KG1 (cell line): ENCODE data around the gene ARL10.
"Not testable (repeated sequence)": the region's sequence is repeated elsewhere in the genome, so short reads cannot be mapped to it uniquely, and the experiment has no call there.

Experiments used
- DNase-seq: peaks from one replicate; lab custom pipeline; 2025; lab: John Stamatoyannopoulos, UW

Gene ARL10

DNA sequence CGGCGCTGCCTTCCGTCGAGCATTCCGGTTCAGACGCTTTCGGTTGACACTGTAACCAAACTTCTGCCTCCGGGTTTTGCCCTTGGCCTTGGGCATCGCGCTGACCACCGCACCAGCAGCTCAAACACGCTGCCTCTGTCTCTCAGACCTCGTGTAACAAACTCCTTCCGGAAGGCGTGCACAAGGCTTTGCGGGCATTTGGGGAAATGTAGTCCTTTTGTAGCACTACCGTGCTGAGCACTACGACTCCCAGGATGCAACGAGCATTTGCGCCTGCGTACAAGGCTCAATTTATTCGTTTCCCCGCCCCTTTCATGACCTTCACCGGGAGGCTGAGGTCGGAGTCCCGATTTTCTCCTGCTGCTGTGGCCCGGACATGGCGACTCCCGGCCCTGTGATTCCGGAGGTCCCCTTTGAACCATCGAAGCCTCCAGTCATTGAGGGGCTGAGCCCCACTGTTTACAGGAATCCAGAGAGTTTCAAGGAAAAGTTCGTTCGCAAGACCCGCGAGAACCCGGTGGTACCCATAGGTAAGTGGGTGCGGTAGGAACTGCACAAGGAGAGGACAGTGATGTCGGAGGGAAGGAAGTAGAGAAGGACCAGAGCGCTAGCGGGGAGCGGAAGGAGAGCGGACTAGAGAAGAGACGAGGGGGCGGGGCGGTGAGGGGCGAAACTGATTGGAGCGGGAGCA, 23.3 kb downstream of the ARL10 start, which contains the start of the genes HIGD2A and NOP16:
HIGD2A (plus strand) TSS at position 308 of the 691 bp plus-strand sequence; CDS start at position 377, 69 bp downstream.
NOP16 (minus strand) TSS at position 155 of the 691 bp plus-strand sequence; CDS start at position 96, 59 bp downstream.
- peak; percentile 98 for DNase-seq

DNA sequence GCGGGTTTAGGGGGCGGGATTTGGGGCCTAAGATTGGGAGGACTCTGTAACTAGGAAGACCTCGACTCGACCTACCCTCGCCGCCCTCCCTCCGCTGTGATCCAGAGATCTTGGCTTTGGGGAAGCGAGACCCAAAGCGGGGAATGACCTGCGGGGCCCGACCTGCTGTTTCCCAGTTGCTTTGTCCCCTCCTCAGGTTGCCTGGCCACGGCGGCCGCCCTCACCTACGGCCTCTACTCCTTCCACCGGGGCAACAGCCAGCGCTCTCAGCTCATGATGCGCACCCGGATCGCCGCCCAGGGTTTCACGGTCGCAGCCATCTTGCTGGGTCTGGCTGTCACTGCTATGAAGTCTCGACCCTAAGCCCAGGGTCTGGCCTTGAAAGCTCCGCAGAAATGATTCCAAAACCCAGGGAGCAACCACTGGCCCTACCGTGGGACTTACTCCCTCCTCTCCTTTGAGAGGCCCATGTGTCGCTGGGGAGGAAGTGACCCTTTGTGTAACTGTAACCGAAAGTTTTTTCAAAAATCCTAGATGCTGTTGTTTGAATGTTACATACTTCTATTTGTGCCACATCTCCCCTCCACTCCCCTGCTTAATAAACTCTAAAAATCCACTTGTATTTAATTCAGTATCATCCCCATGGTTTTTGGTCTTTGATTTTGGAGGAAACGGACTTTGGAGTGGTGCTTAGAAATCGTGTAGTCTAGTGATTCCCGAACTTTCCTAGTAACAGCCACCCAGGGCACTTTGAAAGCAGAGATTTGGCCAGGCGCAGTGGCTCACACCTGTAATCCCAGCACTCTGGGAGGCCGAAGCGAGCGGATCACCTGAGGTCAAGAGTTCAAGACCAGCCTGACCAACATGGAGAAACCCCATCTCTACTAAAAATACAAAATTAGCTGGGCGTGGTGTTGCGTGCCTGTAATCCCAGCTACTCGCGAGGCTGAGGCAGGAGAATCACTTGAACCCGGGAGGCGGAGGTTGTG, 24.1 kb downstream of the ARL10 start:
- DNase-seq, result peak; percentile 84

GRCh38 chr5:176391479-176391878, 26.2 kb downstream of the ARL10 start:
- no peak for DNase-seq

- DNase-seq, result no peak
Observed at GRCh38 chr5:176391999-176392398, 26.7 kb downstream of the ARL10 start.

DNA sequence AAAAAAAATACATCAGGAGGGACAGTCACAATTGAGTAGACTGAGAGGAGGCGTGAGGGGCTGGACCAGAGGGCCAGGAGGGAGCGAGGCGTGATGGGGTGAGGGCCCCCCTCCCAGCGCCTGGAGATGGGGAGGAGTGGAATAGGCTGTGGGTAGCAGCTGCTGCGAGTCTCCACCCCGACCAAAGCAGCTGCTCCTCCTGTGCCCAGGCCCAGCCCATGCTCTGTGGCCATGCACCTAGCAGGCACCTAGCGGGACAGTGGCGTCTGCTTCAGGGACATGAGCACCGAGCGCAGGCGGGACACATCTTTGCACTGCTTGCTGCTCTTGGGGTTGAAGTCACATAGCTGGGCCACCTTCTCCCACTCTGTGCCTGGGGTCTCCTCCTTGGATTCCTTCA, 27.2 kb downstream of the ARL10 start:
- no peak for DNase-seq

DNA sequence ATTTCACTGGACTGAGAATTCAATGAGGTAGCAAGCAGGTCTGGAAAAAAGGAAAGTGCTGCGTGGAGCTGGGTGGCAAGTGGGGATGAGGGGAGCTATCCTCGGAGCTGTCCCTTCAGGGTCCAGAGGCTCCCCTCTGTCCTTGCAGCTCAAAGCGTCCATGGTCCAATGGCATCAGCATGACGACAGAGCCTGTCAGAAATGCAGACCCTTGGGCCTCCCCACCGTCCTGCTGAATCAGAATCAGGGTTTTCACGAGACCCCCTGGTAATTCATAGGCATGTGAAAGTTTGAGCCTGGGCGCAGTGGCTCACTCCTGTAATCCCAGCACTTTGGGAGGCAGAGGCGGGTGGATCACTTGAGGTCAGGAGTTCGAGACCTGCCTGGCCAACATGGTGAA, 28.8 kb downstream of the ARL10 start:
- no peak for DNase-seq

- no peak for DNase-seq
Observed at GRCh38 chr5:176394881-176395675, 29.8 kb downstream of the ARL10 start.

DNA sequence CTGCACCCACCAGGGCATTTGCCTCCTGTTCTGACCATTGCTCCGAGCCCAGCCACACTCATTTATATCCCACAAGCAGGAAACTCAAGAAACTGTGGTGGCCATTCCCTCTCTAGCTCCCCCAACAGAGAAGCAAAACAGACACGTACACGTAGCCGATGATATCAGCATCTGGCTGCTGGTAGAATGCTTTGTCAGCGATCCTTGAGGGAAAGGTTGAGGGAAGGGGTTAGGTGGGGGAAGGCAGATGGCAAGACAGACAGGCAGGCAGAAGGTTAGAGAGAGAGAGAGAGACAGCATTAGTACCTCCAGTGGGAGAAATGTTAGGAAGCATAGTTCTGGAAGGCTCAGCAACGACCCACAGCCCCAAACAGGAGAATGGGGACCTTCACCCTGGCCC, 31.0 kb downstream of the ARL10 start:
- no peak for DNase-seq

DNA sequence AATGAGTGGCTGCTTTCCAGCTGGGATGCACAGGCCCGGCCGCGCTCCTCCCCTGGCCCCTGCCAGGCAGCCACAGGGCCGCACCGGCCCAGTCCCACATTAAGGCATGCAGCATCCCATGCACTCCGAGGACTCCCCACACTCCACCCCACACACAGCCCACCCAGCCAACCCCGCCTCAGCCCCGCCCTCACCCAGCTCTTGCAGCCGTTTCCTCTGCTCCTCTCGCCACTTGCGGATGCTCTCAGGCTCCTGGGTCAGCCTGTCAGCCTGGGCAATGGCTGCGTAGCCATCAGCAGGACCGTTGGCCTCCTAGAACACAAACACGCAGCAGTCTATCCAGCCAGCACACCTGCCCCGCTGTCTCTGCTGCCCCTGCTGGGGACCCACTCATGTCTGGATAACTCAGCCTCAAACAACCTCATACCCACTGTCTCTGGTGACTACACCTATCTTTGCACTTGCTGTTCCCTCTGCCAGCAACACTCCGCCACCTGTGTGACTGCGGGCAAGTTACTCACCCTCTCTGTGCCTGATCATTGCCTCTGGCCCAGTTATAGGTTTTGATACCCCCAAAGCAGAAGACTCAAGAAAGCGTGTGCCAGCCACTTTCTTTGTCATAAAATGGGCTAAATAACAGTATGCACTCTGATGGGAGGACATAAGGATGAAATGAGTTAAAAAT, 32.6 kb downstream of the ARL10 start:
- DNase-seq, result no peak

DNA sequence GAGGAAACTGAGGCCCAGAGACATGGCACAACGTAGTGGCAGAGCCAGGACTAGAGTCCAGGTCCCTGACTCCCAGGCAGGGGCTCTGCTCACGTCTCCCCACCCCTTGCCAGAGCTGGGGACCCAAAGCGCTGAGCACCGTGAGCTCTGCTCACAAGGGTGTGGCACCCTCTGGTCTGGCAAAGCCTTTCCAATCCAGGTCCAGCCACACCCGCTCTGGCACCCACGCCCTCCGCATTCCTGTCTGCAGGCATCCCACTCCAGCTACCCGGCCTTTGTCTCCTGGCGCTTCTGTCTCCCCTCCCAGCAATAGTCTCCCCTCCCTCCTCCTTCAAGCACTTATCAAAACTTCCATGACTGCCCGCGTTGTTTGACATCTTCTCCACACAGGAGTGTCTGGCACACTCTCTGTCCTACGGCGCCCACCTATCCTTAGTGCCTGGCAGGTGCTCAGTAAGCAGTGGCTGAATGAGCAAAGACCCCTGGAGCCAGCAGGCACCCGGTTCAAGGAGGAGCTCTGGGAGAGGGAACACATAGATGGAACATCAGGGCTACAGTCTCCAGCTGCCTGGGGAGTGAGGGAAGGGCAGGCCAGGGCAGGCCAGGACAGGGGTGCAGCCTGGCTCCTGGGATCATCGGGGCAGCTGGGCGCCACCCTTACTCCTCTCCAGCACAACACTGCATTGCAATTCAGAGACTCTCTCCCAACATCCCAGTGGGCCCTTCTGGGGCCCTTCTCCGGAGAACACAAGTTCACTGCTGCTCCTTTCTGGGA, 35.3 kb downstream of the ARL10 start:
- DNase-seq, result no peak

DNA sequence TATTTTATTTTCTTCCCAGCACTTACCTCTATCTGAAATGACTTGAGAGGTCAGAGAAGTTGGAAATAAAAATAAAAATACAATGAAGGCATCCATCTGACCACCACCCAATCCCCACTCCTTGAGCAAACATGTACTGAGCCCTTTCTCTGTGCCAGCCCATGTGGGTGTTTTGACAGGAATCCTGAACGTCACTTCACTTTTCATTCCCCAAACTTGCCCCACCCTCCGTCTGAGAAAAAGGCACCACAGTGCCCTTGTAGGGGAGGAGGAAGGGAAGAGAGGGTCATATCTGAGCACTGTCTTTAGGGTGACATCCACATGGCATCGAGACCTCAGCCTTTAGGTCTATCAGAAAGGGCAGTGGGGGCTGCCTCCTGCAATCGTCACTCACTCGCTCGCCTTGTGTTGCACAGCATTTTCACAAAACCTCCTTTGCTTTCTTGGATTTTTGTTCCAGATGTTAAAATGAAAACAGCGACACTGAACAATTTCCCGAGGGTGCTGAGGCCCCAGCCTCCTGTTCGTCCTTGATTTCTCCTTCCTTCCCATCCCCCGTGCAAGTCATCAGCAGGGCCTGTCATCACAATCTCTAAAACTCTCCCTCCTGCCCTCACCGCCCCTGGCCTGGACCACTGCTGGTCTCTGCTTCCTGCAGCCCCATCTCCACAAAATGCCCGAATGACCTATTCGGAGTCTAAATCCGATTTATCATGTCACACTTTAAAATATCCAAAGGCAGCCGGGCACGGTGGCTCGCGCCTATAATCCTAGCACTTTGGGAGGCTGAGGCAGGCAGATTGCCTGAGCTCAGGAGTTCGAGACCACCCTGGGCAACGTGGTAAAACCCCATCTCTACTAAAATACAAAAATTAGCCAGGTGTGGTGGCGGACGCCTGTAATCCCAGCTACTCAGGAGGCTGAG, 36.3 kb downstream of the ARL10 start:
- DNase-seq, result no peak

DNA sequence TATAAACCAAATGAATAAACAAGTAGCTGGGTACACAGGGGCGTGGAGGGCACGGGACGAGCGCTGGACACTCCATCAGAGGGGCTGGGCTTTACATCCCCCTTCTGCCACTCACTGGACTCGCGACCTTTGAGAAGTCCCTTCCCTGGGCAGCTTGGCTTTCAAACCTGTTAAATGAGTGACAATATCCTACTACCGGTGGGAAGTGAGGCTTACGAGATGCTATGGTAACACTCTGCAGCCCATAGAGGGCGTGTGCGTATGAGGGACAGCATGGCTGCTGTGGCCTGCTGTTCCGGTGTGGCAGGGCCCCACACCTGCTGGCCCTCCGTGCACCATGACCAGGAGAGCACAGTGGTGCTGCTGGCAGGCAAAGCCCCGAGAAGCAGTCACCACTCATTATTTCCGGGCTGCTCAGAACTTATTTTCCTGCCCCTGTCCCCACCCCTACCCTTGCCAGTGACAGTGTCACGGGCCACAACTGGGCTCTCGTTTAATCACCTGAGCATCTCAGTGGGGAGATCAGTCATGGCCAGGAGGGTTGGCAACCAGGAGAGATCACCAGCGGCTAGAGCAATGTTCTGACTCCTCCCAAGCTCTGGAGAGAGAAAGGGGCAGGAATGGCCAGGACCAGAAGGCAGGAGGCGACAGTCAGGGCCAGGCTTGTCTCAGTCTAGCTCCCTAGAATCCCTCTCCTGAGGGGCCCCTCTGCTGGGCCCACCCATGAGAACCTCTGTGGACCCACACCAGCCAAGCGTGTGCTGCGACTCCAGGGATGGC, 40.6 kb downstream of the ARL10 start:
- no peak for DNase-seq

DNA sequence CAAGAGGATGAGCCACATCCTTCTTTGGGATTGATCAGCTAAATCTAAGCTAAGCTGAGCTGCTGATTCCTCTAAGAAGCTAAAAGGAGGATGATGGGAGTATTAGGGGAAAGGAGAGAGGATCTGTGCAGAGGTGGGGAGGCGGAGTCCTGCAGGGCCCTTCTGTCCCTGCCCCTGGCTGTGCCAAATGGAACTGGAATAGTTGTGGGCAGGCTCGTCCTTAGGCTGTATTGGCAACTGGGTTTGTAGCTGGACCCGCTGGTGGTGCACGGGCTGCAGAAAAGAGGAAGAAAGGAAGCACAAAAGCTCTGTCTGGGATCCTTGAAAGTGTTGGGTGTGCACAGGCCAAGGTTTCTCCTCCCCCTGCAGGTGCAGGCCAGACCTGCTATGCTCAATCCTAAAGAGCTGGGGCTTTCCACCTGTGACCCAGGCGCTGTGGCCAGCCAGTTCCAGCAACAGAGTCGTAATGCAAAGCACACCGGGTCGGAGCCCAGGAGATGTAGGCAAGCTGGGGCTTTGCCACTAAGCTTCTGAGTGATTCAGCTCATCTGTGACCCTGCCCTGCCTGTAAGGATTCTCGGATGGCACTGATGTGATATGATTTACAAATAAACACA, 41.3 kb downstream of the ARL10 start:
- no peak for DNase-seq

DNA sequence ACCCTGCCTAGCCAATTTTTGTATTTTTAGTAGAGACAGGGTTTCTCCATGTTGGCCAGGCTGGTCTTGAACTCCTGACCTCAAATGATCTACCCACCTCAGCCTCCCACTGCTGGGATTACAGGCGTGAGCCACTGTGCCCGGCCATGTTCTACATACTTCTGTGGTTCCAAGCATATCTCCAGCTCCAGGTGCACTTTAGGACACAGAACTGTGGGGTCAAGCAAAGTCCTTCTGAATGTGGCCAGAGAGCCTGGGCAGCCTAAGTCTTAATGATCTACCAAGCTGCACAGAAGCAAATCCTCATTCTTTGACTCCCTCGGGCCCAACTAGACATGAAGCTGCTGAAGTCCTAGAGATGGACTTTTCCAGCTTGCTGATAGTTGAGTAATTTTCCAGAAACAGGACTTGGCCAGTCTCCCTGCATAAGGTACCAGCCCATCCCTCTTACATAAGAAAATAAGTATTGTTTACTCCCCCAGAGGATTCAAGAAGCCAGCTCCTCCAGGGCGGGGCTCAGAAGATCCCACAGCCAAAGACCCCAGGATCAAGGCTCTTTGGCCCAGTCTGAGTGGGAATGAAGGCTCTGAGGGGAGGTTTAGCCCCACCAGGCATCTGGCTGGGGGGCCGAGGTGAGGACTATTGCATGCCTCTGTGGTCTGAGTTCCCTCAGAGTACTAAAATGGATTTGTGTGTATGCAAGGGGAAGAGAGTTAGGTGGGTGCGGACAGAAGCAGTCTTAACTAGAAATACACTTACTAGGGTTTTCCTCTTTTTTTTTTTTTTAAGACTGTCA, 42.4 kb downstream of the ARL10 start:
- DNase-seq, result no peak

DNA sequence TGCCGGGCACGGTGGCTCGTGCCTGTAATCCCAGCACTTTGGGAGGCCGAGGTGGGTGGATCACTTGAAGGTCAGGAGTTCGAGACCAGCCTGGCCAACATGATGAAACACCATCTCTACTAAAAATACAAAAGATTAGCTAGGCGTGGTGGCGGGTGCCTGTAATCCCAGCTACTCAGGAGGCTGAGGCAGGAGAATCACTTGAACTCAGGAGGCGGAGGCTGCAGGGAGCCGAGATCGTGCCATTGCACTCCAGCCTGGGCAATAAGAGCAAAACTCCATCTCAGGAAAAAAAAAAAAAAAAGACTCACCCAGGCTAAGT, 42.9 kb downstream of the ARL10 start:
- DNase-seq, result not testable (repeated sequence)

- no peak for DNase-seq
Observed at GRCh38 chr5:176408590-176408989, 43.3 kb downstream of the ARL10 start.

GRCh38 chr5:176409765-176410164, 44.5 kb downstream of the ARL10 start:
- DNase-seq, result no peak
